GM12875 (cell line): Measurements from ENCODE around the gene UBE2O.

Experiments
- H3K4me3 ChIP-seq: one replicate; pipeline ENCODE4 v1.5.1; 2011; ENCODE audit warnings: low read depth, low read length, control low read depth
- CTCF ChIP-seq: IDR thresholded peaks from 2 replicates; pipeline ENCODE4 v1.5.1; 2011; ENCODE audit warnings: low read depth, mild to moderate bottlenecking, control low read depth, inconsistent platforms, low read length, moderate library complexity, borderline replicate concordance; ENCODE audit not compliant: insufficient read depth

Gene UBE2O

GRCh38 chr17:76498876-76499251 is 45.9 kb upstream of the UBE2O start:
- TF ChIP-seq CTCF, result no peak
- H3K4me3 ChIP-seq, result peak overlapping the region; percentile 82

DNA sequence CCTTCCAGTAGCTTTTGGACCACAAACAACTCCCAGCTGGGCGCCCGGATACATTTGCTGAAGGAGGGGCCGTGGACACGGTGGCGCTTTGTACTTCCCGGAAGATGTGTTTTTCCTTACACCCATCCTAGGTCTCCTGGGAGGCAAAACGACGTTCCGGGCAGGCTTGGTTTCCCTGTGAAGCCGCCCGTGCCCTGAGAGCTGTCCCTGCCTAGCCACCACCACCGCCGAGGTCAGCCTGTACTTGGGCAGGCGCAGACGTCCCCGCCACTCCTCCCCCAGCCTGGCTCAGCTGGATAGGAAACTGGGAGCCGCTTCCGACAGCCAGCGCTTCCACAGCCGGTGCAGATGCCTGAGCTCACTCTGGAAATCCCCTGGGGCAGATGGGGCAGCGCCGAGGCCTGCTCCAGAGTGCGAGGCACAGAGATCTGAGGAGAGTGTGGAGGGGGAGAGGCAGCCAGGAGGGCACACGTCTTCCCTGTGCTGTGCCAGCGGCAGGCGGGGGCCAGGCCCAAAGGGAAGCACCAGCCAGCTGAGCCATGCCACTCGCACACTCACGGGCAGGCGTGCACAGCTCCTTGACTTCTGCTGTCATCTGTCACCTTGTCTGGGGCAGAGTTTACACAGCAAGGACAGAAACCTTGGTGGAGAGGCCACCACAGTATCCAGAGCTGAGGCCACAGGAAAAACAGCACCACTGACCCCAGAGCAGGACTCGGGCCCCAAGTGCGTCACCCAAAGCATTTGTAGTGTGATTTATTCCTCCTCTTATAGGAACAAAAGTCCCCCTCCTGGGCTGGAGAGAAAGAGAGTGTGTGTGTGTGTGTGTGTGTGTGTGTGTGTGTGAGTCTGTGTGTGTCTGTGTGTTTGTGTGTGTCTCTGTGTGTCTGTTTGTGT is 45.3 kb upstream of the UBE2O start:
- H3K4me3 ChIP-seq, result no peak overlapping the region
- TF ChIP-seq CTCF, result no peak

GRCh38 chr17:76497699-76497978 is 44.7 kb upstream of the UBE2O start:
- no peak for TF ChIP-seq CTCF
- no peak overlapping the region for H3K4me3 ChIP-seq

GRCh38 chr17:76496464-76496863 is 43.5 kb upstream of the UBE2O start:
- TF ChIP-seq CTCF, result no peak
- H3K4me3 ChIP-seq, result no peak overlapping the region

GRCh38 chr17:76495663-76496400 is 42.9 kb upstream of the UBE2O start:
- H3K4me3 ChIP-seq, result no peak overlapping the region
- TF ChIP-seq CTCF, result no peak

- H3K4me3 ChIP-seq, result peak overlapping the region; percentile 26
- TF ChIP-seq CTCF, result no peak
Measured at GRCh38 chr17:76493505-76494167, 40.7 kb upstream of the UBE2O start.
